IPS DF 6.9 (cell line): ENCODE results near the gene SLC66A2.

Experiments used
- DNase-seq: peaks from one replicate; pipeline ENCODE4 v3.0.0-alpha.2; 2013; ENCODE audit warnings: low read depth, low spot score
- H3K27ac ChIP-seq: one replicate; pipeline ENCODE4 v1.5.1; 2013; ENCODE audit warnings: low read length, control low read depth
- H3K27me3 ChIP-seq: 2 replicates; pipeline ENCODE4 v1.6.1; 2013; ENCODE audit warnings: mild to moderate bottlenecking, low read length; ENCODE audit not compliant: control insufficient read depth, insufficient read depth
- H3K36me3 ChIP-seq: 2 replicates; pipeline ENCODE4 v1.6.1; 2013; ENCODE audit warnings: low read length; ENCODE audit not compliant: control insufficient read depth, insufficient read depth
- H3K4me1 ChIP-seq: 2 replicates; pipeline ENCODE4 v1.6.1; 2013; ENCODE audit warnings: low read length; ENCODE audit not compliant: control insufficient read depth, insufficient read depth
- H3K4me3 ChIP-seq: 2 replicates; pipeline ENCODE4 v1.5.1; 2013; ENCODE audit warnings: mild to moderate bottlenecking, low read length
- H3K9me3 ChIP-seq: 2 replicates; pipeline ENCODE4 v1.6.1; 2013; ENCODE audit warnings: low read length, inconsistent platforms; ENCODE audit not compliant: control insufficient read depth, insufficient read depth
- WGBS: extraction: QIAGEN DNeasy Blood & Tissue Kit; methylation state at CpG from one replicate; pipeline ENCODE4 v1.1.7; 2013; ENCODE audit warnings: mixed read lengths, missing lambda C conversion rate; ENCODE audit not compliant: insufficient read length, insufficient coverage; 5-methylcytosine and 5-hydroxymethylcytosine counted together

SLC66A2 gene

GRCh38 chr18:79952456-79952995 is 1.1 kb upstream of the SLC66A2 start:
- no peak for DNase-seq
- Histone ChIP-seq H3K36me3 (no peaks in the 10 kb centered on the region; the same call in 1 of the 2 replicates), H3K4me3 (peak overlapping the region; percentile 74; the same call in 1 of the 2 replicates), H3K9me3 (no peaks in the 10 kb centered on the region), H3K27ac (no peak overlapping the region), H3K27me3 (peaks cover 24% of the 10 kb centered on the region), H3K4me1 (0 out of 2 replicates have a peak, but pooled peaks cover 6% of the 10 kb centered on the region)
- WGBS = no CpG with 5 or more reads among the region's 43 CpGs

GRCh38 chr18:79950515-79951341 is 725 bp downstream of the SLC66A2 start:
- Histone ChIP-seq H3K4me3 (peak overlapping the region; percentile 74), H3K27ac (no peak overlapping the region), H3K36me3 (no peaks in the 10 kb centered on the region; the same call in 1 of the 2 replicates), H3K4me1 (0 out of 2 replicates have a peak, but pooled peaks cover 6% of the 10 kb centered on the region), H3K27me3 (peaks cover 24% of the 10 kb centered on the region), H3K9me3 (no peaks in the 10 kb centered on the region)
- WGBS = no CpG with 5 or more reads among the region's 81 CpGs
- no peak for DNase-seq

- DNase-seq = no peak
- Histone ChIP-seq H3K9me3 (no peaks in the 10 kb centered on the region), H3K27me3 (peaks cover 24% of the 10 kb centered on the region), H3K36me3 (no peaks in the 10 kb centered on the region; the same call in 1 of the 2 replicates), H3K27ac (no peak overlapping the region), H3K4me3 (no peak overlapping the region), H3K4me1 (0 out of 2 replicates have a peak, but pooled peaks cover 6% of the 10 kb centered on the region)
- no CpG with 5 or more reads among the region's 12 CpGs for WGBS
These were observed 1.6 kb downstream of the SLC66A2 start for GRCh38 chr18:79949697-79950487.

GRCh38 chr18:79948719-79949411 is 2.6 kb downstream of the SLC66A2 start:
- no CpG with 5 or more reads among the region's 23 CpGs for WGBS
- no peak overlapping the region for H3K4me3 ChIP-seq
- no peak for DNase-seq
- H3K36me3 ChIP-seq = no peaks in the 10 kb centered on the region; the same call in 1 of the 2 replicates
- H3K4me1 ChIP-seq = 0 out of 2 replicates have a peak, but pooled peaks cover 6% of the 10 kb centered on the region
- H3K27ac ChIP-seq = no peak overlapping the region
- peaks cover 19% of the 10 kb centered on the region for H3K27me3 ChIP-seq
- H3K9me3 ChIP-seq = no peaks in the 10 kb centered on the region

GRCh38 chr18:79947881-79948610 is 3.4 kb downstream of the SLC66A2 start:
- WGBS = no CpG with 5 or more reads among the region's 15 CpGs
- no peaks in the 10 kb centered on the region for H3K9me3 ChIP-seq
- DNase-seq = no peak
- H3K4me1 ChIP-seq = 0 out of 2 replicates have a peak, but pooled peaks cover 3% of the 10 kb centered on the region
- no peak overlapping the region for H3K27ac ChIP-seq
- no peak overlapping the region for H3K4me3 ChIP-seq
- H3K27me3 ChIP-seq = peaks cover 11% of the 10 kb centered on the region
- no peaks in the 10 kb centered on the region; the same call in 1 of the 2 replicates for H3K36me3 ChIP-seq

- WGBS = no CpG with 5 or more reads among the region's 14 CpGs
- Histone ChIP-seq H3K27ac (no peak overlapping the region), H3K36me3 (no peaks in the 10 kb centered on the region; the same call in 1 of the 2 replicates), H3K9me3 (no peaks in the 10 kb centered on the region), H3K27me3 (peaks cover 8% of the 10 kb centered on the region; the same call in 1 of the 2 replicates), H3K4me3 (no peak overlapping the region), H3K4me1 (0 out of 2 replicates have a peak, but pooled peaks cover 2% of the 10 kb centered on the region)
- no peak for DNase-seq
These were observed 4.2 kb downstream of the SLC66A2 start for GRCh38 chr18:79947054-79947755.

- H3K9me3 ChIP-seq = no peaks in the 10 kb centered on the region
- H3K27ac ChIP-seq = no peak overlapping the region
- no peak for DNase-seq
- H3K4me3 ChIP-seq = no peak overlapping the region
- H3K4me1 ChIP-seq = no peaks in the 10 kb centered on the region
- WGBS = no CpG with 5 or more reads among the region's 17 CpGs
- H3K36me3 ChIP-seq = no peaks in the 10 kb centered on the region
- H3K27me3 ChIP-seq = peaks cover 3% of the 10 kb centered on the region; the same call in 1 of the 2 replicates
These were observed 6.1 kb downstream of the SLC66A2 start for GRCh38 chr18:79945118-79946042.

GRCh38 chr18:79944746-79945117 is 6.7 kb downstream of the SLC66A2 start:
- H3K4me3 ChIP-seq = no peak overlapping the region
- no peaks in the 10 kb centered on the region for H3K4me1 ChIP-seq
- no CpG with 5 or more reads among the region's 3 CpGs for WGBS
- no peak overlapping the region for H3K27ac ChIP-seq
- no peak for DNase-seq
- no peaks in the 10 kb centered on the region for H3K9me3 ChIP-seq
- H3K27me3 ChIP-seq = no peaks in the 10 kb centered on the region
- no peaks in the 10 kb centered on the region for H3K36me3 ChIP-seq
